HG03060 (cell line): ENCODE measurements around the gene PHACTR4.
"Not testable (repeated sequence)": the region's sequence is repeated elsewhere in the genome, so short reads cannot be mapped to it uniquely, and the experiment has no call there.

Source experiments
- ATAC-seq: cut with Tn5 transposase; IDR thresholded peaks from one replicate; pipeline ENCODE4 v1.9.1; 2021; ENCODE audit warnings: low read depth, moderate number of reproducible peaks; ENCODE audit not compliant: unreplicated experiment

PHACTR4 gene

DNA sequence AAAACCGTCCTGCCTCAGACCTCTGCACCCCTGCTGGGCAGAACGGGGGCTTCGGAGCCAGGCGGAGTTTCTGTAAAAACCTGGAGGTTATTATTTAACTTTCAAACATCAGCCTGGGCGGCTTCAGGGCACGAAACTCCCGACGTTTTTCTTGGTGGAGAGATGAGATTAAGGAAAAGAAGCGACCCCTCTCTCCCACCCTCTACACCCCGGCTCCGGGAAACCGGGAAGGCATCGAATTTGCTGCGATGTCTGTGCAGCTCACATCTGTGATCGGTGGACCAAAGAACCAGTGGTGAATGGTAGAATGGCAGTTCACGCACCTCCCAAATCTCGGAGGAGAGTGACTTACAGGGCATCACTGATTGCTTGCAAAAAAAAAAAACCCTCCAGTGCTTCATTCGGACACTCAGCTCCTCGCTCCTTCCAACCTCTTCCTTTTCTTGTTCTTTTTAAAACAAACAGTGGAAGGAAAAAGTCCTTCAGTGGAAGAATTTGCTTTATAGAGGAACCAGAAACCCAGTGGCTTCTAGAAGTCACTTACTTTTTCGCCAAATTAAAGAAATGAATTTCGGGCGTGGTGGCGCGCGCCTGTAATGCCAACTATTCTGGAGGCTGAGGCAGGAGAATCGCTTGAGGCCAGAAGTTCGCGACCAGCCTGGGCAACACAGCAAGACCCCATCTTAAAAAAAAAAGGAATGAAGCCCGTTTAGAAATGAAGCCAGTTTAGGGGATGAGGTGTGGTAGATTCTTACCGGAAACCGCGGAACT is 884 bp downstream of the PHACTR4 start:
- no peak for ATAC-seq

DNA sequence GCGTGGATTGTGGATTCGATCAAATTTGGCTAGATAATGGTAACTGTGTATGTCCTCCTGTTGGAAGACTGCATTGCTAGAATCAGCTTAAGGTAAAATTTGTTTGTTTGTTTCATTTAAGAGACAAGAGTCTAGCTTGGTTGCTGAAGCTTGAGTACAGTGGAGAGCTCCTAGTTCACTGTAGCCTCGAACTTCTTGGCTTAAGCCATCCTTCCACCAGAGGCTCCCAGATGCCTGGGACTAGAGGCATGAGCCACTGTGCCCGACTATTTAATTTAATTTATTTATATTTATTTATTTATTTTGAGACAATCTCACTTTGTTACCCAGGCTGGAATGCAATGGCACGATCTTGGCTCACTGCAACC is 1.5 kb downstream of the PHACTR4 start:
- no peak for ATAC-seq

- not testable (repeated sequence) for ATAC-seq
Measured at GRCh38 chr1:28373450-28373849, 3.9 kb downstream of the PHACTR4 start.

- no peak for ATAC-seq
Measured at GRCh38 chr1:28374297-28374696, 4.8 kb downstream of the PHACTR4 start.

GRCh38 chr1:28375598-28375997 is 6.1 kb downstream of the PHACTR4 start:
- ATAC-seq = not testable (repeated sequence)

DNA sequence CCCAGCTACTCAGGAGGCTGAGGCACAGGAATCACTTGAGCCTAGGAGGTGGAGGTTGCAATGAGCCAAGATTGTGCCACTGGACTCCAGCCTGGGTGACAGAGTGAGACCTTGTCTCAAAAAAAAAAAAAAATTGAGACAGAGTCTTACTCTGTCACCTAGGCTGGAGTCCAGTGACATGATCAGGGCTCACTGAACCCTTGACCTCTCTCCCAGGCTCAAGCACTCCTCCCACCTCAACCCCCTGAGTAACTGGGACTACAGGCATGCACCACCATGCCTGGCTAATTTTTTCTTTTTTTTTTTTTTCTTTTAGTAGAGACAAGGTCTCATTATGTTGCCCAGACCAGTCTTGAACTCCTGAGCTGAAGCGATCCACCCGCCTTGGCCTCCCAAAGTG is 6.7 kb downstream of the PHACTR4 start:
- not testable (repeated sequence) for ATAC-seq

DNA sequence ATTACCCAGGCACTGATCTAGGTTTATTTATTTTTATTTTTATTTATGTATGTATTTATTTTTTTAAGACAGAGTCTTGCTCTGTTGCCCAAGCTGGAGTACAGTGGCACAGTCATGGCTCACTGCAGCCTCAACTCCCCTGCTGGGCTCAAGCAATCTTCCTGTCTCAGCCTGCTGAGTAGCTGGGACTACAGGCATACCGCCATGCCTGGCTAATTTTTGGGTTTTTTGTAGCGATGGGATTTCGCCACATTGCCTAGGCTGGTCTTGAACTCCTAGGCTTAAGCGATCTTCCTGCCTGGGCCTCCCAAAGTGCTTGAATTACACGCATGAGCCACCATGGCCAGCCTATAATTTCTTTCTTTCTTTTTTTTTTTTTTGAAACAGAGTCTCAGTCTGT is 9.4 kb downstream of the PHACTR4 start:
- no peak for ATAC-seq

DNA sequence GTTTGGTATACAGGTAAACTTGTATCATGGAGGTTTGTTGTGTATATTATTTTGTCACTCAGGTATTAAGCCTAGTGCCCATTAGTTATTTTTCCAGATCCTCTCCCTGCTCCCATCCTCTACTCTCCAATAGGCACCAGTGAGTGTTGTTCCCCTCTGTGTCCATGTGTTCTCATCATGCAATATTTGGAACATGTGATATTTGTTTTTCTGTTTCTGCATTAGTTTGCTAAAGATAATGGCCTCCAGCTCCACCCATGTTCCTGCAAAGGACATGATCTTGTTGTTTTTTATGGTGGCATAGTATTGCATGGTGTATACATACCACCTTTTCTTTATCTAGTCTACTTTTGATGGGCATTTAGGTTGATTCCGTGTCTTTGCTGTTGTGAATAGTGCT is 10.9 kb downstream of the PHACTR4 start:
- ATAC-seq = no peak

DNA sequence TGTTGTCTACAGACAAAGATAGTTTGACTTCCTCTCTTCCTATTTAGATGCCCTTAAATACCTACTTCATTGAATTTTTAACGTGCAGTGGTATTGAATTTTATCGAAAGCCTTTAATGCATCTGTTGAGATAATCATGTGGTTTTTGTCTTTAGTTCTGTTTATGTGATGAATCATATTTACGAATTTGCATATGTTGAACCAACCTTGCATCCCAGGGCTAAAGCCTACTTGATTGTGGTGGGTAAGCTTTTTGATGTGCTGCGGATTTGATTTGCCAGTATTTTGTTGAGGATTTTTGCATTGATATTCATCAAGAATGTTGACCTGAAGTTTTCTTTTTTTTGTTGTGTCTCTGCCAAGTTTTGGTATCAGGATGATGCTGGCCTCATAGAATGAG is 14.2 kb downstream of the PHACTR4 start:
- ATAC-seq = not testable (repeated sequence)

DNA sequence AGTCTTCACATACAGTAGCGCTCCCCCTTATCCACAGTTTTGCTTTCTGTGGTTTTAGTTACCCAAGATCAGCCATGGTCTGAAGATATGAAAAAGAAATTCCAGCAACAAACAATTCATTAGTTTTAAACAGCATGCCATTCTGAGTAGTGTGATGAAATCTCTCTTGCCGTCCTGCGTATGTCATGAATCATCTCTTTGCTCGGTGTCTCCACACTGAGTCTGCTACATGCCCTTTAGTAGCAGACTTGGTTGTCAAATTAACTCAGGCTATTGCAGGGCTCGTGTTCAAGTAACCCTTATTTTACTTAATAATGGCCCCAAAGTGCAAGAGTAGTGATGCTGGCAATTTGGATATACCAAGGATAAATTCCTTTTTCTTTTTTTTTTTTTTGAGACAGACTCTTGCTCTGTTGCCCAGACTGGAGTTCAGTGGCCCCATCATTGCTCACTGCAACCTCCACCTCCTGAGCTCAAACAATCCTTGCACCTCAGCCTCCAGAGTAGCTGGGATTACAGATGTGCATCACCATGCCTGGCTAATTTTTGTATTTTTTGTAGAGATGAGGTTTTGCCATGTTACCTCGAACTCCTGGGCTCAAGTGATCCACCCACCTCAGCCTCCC is 22.6 kb downstream of the PHACTR4 start:
- no peak for ATAC-seq

GRCh38 chr1:28394136-28394535 is 24.6 kb downstream of the PHACTR4 start:
- ATAC-seq = no peak

DNA sequence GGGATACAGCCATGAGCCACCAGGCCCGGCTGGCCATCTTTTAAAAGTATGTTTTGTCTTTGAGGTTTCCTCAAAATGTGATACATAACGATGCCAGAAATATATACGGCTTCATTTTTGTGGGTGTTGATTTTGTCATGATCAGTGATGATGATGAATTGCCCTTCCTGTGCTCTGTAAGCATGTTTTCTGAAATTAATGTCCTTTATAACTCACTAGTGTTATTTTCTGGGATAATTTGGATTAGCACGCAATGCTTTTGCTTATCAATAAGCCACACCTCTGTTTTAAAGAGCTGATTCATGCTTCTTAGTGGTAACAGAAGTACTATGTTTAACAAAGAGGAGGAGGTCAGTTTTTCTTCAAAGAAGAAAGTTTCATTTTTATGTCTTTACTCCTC is 25.6 kb downstream of the PHACTR4 start:
- no peak for ATAC-seq

DNA sequence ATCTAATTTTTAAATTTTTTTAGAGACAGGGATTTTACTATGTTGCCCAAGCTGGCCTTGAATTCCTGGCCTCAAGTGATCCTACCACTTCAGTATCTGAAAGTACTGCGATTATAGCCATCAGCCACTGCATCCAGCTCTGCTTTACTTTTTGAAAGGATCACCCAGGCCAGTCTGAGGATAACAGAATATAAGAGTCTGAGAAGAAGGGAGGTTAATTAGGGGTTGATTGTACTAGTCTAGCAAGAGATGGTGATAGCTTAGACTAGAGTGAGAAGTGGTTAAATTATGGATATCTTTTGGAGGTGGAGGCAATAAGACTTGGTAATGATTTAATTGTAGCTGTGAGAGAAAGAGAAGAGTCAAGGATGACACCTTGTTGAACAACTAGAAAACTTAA is 32.2 kb downstream of the PHACTR4 start:
- ATAC-seq = no peak

DNA sequence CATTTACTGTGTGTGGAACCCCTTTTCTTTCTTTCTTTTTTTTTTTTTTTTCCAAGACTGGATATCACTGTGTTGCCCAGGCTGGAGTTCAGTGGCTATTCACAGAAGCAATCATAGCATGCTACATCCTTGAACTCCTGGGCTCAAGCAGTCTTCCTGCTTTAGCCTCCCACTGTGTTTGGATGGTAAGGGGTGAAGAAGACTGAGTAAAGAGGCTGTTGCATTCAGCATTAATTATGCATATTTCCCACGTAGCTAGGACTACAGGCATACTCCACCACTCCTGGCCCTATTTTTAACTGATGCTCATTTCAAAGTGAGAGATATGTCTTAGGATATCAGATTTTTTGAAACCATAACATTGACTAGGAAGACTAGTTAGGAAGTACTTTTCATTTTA is 39.5 kb downstream of the PHACTR4 start:
- no peak for ATAC-seq

GRCh38 chr1:28411656-28412055 is 42.1 kb downstream of the PHACTR4 start:
- no peak for ATAC-seq

GRCh38 chr1:28412731-28413130 is 43.2 kb downstream of the PHACTR4 start:
- no peak for ATAC-seq

DNA sequence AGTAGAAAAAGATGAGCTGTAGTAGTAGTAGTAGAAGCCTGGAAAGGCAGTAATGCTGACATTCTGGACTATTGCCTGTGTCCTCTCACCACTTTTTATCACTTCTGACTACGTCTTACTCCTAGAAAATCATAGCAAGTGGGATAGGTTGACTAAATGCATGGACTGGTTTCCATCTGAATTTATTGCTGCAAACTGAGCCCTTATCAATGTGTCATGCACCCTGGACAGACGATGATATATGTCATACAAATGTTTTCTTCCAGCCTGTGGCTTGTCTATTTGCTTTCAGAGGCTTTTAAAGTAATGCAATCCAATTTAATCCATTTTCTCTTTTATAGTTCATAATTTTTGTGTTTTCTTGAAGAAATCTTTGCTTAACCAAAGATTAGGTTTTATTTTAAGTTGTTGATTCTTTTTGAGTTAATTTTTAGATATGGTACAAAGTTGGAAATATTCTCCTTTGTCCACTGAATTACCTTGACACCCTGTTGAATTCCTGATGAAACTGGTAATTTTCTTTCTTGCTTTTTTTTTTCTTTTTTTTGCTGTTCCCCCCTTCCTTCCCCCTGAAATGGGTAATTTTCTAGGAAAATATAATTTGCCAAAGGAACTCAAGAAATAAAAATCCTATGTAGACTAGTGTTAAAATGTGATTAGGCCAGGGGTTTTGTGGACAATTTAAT is 47.1 kb downstream of the PHACTR4 start:
- no peak for ATAC-seq

GRCh38 chr1:28417441-28417922 is 47.9 kb downstream of the PHACTR4 start:
- no peak for ATAC-seq

DNA sequence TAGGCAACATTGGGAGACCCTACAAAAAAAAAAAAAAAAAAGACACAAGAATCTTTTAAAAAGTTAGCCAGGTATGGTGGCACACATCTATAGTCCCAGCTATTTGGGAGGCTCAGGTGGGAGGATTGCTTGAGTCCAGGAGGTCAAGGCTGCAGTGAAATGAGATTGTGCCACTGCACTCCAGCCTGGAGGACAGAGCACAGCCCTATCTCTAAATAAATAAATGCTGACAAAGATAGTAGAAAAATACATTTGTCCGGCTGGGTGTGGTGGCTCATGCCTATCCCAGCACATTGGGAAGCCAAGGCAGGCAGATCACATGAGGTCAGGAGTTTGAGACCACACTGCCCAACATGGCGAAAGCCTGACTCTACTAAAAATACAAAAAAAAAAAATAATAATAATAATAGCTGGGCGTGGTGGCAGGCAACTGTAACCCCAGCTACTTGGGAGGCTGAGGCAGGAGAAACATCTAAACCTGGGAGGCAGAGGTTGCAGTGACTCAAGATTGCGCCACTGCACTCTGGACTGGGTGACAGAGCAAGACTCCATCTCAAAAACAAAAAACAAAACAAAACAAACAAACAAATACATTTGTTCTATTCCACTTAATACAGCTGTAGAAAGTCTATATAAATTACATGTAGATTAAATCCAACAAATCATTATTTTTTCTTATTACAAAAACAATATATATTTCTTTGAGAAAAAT is 48.5 kb downstream of the PHACTR4 start:
- no peak for ATAC-seq

GRCh38 chr1:28421744-28422143 is 52.2 kb downstream of the PHACTR4 start:
- ATAC-seq = no peak

DNA sequence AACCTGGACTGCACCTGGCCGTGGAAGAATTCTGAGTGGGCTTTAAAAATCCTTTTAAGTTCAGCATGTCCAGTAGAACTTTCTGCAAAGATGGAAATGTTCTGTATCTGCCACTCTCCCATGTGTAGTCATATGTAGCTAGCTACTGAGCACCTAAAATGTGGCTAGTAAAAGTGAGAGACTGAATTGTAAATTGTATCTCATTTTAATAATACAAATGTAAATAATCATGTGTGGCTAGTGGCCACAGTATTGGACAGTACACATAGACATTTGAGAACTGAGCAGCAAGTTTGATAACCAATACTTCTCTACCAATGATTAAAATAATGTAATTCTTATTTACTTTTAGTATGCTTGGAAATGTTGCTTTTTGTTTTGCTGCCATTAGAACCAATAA is 57.3 kb downstream of the PHACTR4 start:
- ATAC-seq = no peak
